NT2/D1 (cell line): ENCODE data around the gene HES4.

Source experiments
- DNase-seq: peaks from one replicate; pipeline ENCODE4 v3.0.0-alpha.2; 2011; ENCODE audit warnings: low read depth, low spot score
- H3K27me3 ChIP-seq: 2 replicates; pipeline ENCODE4 v1.6.0; 2011; ENCODE audit warnings: mild to moderate bottlenecking; ENCODE audit not compliant: insufficient read length, insufficient read depth
- H3K36me3 ChIP-seq: 2 replicates; pipeline ENCODE4 v1.6.1; 2011; ENCODE audit warnings: mild to moderate bottlenecking, low read length, mixed read lengths; ENCODE audit not compliant: insufficient read depth, insufficient read length
- H3K4me1 ChIP-seq: 2 replicates; pipeline ENCODE4 v1.5.1; 2011; ENCODE audit not compliant: insufficient read depth, insufficient read length
- H3K4me3 ChIP-seq: 2 replicates; pipeline ENCODE4 v1.5.1; 2011; ENCODE audit warnings: low read depth; ENCODE audit not compliant: insufficient read length
- H3K9ac ChIP-seq: 2 replicates; pipeline ENCODE4 v1.6.0; 2011; ENCODE audit warnings: low read depth; ENCODE audit not compliant: insufficient read length
- H3K9me3 ChIP-seq: 2 replicates; pipeline ENCODE4 v1.5.1; 2011; ENCODE audit warnings: mild to moderate bottlenecking, low read length; ENCODE audit not compliant: insufficient read depth
- SUZ12 ChIP-seq: IDR thresholded peaks from 2 replicates; pipeline ENCODE4 v1.6.1; 2011; ENCODE audit not compliant: insufficient read length, insufficient read depth; ENCODE audit errors: extremely low read depth
- YY1 ChIP-seq: IDR thresholded peaks from 2 replicates; pipeline ENCODE4 v1.6.1; 2011; ENCODE audit not compliant: insufficient read length, insufficient read depth
- ZNF274 ChIP-seq: IDR thresholded peaks from 2 replicates; pipeline ENCODE4 v1.6.1; 2011; ENCODE audit warnings: mild to moderate bottlenecking, low read depth, low read length

HES4 gene

GRCh38 chr1:1039145-1039910, 39.4 kb upstream of the HES4 start:
- Histone ChIP-seq H3K4me1 (peaks cover 16% of the 10 kb centered on the region), H3K36me3 (peaks cover 73% of the 10 kb centered on the region), H3K4me3 (no peak overlapping the region), H3K9ac (no peak overlapping the region), H3K27me3 (no peaks in the 10 kb centered on the region), H3K9me3 (no peaks in the 10 kb centered on the region)
- no peak for DNase-seq
- TF ChIP-seq YY1 (no peak), SUZ12 (no peak)

GRCh38 chr1:1038694-1039093, 38.8 kb upstream of the HES4 start:
- DNase-seq, result no peak
- H3K27me3 ChIP-seq, result no peaks in the 10 kb centered on the region
- peaks cover 69% of the 10 kb centered on the region for H3K36me3 ChIP-seq
- peaks cover 17% of the 10 kb centered on the region for H3K4me1 ChIP-seq
- no peak overlapping the region for H3K4me3 ChIP-seq
- H3K9ac ChIP-seq, result no peak overlapping the region
- no peak for TF ChIP-seq ZNF274
- no peak for TF ChIP-seq SUZ12
- no peak for TF ChIP-seq YY1
- no peaks in the 10 kb centered on the region for H3K9me3 ChIP-seq

DNA sequence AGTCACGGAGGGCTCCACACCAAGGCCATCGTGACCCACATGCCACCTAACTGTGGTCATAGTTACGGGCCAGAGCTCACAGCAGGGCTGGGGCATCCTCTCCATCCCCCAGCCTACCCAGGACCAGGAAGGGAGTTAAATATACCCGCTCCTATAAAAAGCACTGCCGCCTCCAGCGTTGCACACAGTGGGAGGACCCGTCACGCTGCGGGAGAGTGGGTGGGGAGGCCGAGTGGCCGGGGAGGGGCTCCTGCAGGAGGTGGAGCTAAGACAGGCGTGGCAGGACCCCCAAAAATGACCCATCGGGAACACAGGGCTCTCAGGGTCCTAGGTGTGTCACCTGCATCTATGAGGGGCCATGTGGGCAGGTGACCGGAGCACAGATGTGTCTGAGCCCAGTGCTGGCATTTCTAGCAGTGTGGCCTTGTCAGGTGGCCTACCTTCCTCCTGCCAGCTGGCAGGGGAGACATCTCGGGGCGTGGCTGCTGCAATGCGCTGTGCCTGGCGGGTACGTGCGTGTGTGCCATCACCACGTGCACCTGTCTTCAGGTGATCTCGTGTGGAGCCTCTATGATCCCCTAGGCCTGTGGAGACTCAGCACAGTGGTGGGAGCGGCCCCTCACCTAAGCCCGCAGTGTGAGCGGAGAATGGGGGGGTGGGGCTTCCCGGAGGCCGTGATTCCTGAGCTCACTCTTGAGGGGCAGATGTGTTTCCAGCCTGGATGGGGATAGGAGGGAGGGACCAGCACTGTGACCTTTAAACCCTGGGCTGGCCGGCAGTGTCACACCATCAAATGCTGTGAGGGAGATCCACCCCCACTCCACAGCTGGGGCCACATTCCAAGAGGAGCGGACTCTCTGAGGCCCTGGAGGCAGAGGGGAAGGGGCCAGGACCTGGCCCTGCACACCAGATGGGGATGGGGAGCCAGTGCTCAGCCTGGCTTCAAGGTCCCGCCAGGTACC, 37.8 kb upstream of the HES4 start:
- peaks cover 58% of the 10 kb centered on the region for H3K36me3 ChIP-seq
- H3K27me3 ChIP-seq, result no peaks in the 10 kb centered on the region
- no peak overlapping the region for H3K4me3 ChIP-seq
- peak overlapping the region; percentile 42 for H3K9ac ChIP-seq
- DNase-seq, result no peak
- peaks cover 17% of the 10 kb centered on the region for H3K4me1 ChIP-seq
- TF ChIP-seq ZNF274 (no peak), YY1 (no peak), SUZ12 (no peak)
- H3K9me3 ChIP-seq, result no peaks in the 10 kb centered on the region

- Histone ChIP-seq H3K36me3 (peaks cover 45% of the 10 kb centered on the region), H3K4me3 (no peak overlapping the region), H3K27me3 (no peaks in the 10 kb centered on the region), H3K4me1 (peaks cover 33% of the 10 kb centered on the region), H3K9me3 (no peaks in the 10 kb centered on the region), H3K9ac (no peak overlapping the region)
- DNase-seq, result no peak
- TF ChIP-seq SUZ12 (no peak), YY1 (no peak), ZNF274 (no peak)
These were observed 35.5 kb upstream of the HES4 start for GRCh38 chr1:1035291-1035943.

DNA sequence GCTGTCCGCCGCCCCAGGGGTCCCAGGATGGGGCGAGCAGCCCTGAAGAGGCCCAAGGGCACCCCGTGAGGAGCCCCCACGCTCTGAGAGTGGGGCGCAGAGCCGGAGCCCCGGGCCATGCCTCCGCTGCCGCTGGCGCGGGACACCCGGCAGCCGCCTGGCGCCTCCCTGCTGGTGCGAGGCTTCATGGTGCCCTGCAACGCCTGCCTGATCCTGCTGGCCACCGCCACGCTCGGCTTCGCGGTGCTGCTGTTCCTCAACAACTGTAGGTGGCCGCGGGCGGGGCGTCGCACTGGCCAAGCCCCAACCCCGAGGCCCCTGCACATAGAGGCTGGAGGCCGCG, 34.5 kb upstream of the HES4 start:
- no peaks in the 10 kb centered on the region for H3K9me3 ChIP-seq
- H3K4me1 ChIP-seq, result peaks cover 34% of the 10 kb centered on the region
- peaks cover 45% of the 10 kb centered on the region for H3K36me3 ChIP-seq
- no peaks in the 10 kb centered on the region for H3K27me3 ChIP-seq
- no peak for DNase-seq
- no peak for TF ChIP-seq SUZ12
- TF ChIP-seq YY1, result no peak
- TF ChIP-seq ZNF274, result no peak
- H3K9ac ChIP-seq, result peak overlapping the region; percentile 56
- no peak overlapping the region for H3K4me3 ChIP-seq

- Histone ChIP-seq H3K4me1 (peaks cover 31% of the 10 kb centered on the region), H3K4me3 (peak overlapping the region; percentile 28), H3K9ac (peak overlapping the region; percentile 56), H3K9me3 (no peaks in the 10 kb centered on the region), H3K27me3 (no peaks in the 10 kb centered on the region), H3K36me3 (peaks cover 45% of the 10 kb centered on the region)
- TF ChIP-seq SUZ12, result no peak
- no peak for TF ChIP-seq ZNF274
- no peak for DNase-seq
These were observed 34.0 kb upstream of the HES4 start for GRCh38 chr1:1033731-1034438.
